ENCODE results near the gene FHOD3. TPM values are rescaled to one million over a fixed set of nuclear protein-coding genes. Genes with fewer than 3 reads are reported as not detected.

FHOD3 gene
- total RNA-seq, 2 donors from 2014 or later, result 2.8 to 3.1 TPM

- H3K4me3 ChIP-seq (ENCODE audit: low read length), result no peak overlapping the region
- no peaks in the 10 kb centered on the region for H3K4me1 ChIP-seq (ENCODE audit: control insufficient read depth, insufficient read depth, low read length)
- Mint-ChIP-seq H3K4me1 (no peaks in the 10 kb centered on the region), H3K4me3 (no peak overlapping the region), H3K9me3 (peaks cover 26% of the 10 kb centered on the region), H3K36me3 (ENCODE audit: low read depth) (no peaks in the 10 kb centered on the region), H3K27ac (no peak overlapping the region), H3K27me3 (ENCODE audit: insufficient read depth) (peaks cover 1% of the 10 kb centered on the region)
- no peak for TF ChIP-seq CTCF (conservative IDR thresholded peaks at IDR 0.05)
- no peak overlapping the region for H3K27ac ChIP-seq (ENCODE audit: low read depth, low read length)
- H3K9me3 ChIP-seq (ENCODE audit: control insufficient read depth, low read length), result peaks cover 31% of the 10 kb centered on the region
- no peaks in the 10 kb centered on the region for H3K27me3 ChIP-seq (ENCODE audit: control insufficient read depth, insufficient read depth, low read length, poor library complexity, severe bottlenecking)
- DNase-seq, result no peak
- no peaks in the 10 kb centered on the region for H3K36me3 ChIP-seq (ENCODE audit: control insufficient read depth, insufficient read depth, low read length)
- no peak overlapping the region for H3K9ac ChIP-seq (ENCODE audit: extremely low read depth, low read length, poor library complexity, severe bottlenecking)
These were observed 98.7 kb downstream of the FHOD3 start for GRCh38 chr18:36396190-36396589.

- H3K4me1 ChIP-seq (ENCODE audit: control insufficient read depth, insufficient read depth, low read length), result no peaks in the 10 kb centered on the region
- no peak for TF ChIP-seq CTCF (conservative IDR thresholded peaks at IDR 0.05)
- Mint-ChIP-seq H3K27me3 (ENCODE audit: insufficient read depth) (peaks cover 1% of the 10 kb centered on the region), H3K27ac (no peak overlapping the region), H3K36me3 (ENCODE audit: low read depth) (no peaks in the 10 kb centered on the region), H3K4me1 (no peaks in the 10 kb centered on the region), H3K9me3 (peaks cover 26% of the 10 kb centered on the region), H3K4me3 (no peak overlapping the region)
- no peaks in the 10 kb centered on the region for H3K36me3 ChIP-seq (ENCODE audit: control insufficient read depth, insufficient read depth, low read length)
- DNase-seq, result no peak
- peaks cover 31% of the 10 kb centered on the region for H3K9me3 ChIP-seq (ENCODE audit: control insufficient read depth, low read length)
- no peak overlapping the region for H3K9ac ChIP-seq (ENCODE audit: extremely low read depth, low read length, poor library complexity, severe bottlenecking)
- H3K4me3 ChIP-seq (ENCODE audit: low read length), result no peak overlapping the region
- no peaks in the 10 kb centered on the region for H3K27me3 ChIP-seq (ENCODE audit: control insufficient read depth, insufficient read depth, low read length, poor library complexity, severe bottlenecking)
- H3K27ac ChIP-seq (ENCODE audit: low read depth, low read length), result no peak overlapping the region
These were observed 99.5 kb downstream of the FHOD3 start for GRCh38 chr18:36397033-36397432.

- Mint-ChIP-seq H3K27ac (no peak overlapping the region), H3K9me3 (peaks cover 26% of the 10 kb centered on the region), H3K4me3 (no peak overlapping the region), H3K36me3 (ENCODE audit: low read depth) (no peaks in the 10 kb centered on the region), H3K4me1 (no peaks in the 10 kb centered on the region), H3K27me3 (ENCODE audit: insufficient read depth) (peaks cover 1% of the 10 kb centered on the region)
- Histone ChIP-seq H3K4me1 (ENCODE audit: control insufficient read depth, insufficient read depth, low read length) (no peaks in the 10 kb centered on the region), H3K9me3 (ENCODE audit: control insufficient read depth, low read length) (peaks cover 31% of the 10 kb centered on the region), H3K27ac (ENCODE audit: low read depth, low read length) (no peak overlapping the region), H3K4me3 (ENCODE audit: low read length) (no peak overlapping the region), H3K36me3 (ENCODE audit: control insufficient read depth, insufficient read depth, low read length) (no peaks in the 10 kb centered on the region), H3K27me3 (ENCODE audit: control insufficient read depth, insufficient read depth, low read length, poor library complexity, severe bottlenecking) (no peaks in the 10 kb centered on the region), H3K9ac (ENCODE audit: extremely low read depth, low read length, poor library complexity, severe bottlenecking) (no peak overlapping the region)
- TF ChIP-seq CTCF (conservative IDR thresholded peaks at IDR 0.05), result no peak
- 95 to 100% methylated on average over 3 of the region's 3 CpGs for WGBS, 2 experiments (ENCODE audit: insufficient coverage in 1 of 2, insufficient read length in 1 of 2)
- DNase-seq, result no peak
These were observed 100.9 kb downstream of the FHOD3 start for GRCh38 chr18:36398419-36398818.
